ENCODE results near the gene CLDN10.
"Not testable (repeated sequence)": the region's sequence is repeated elsewhere in the genome, so short reads cannot be mapped to it uniquely, and the experiment has no call there.

- TF ChIP-seq POLR2A, CTCF, POLR2AphosphoS5 (IDR thresholded peaks at IDR 0.05): not testable (repeated sequence)
Measured at GRCh38 chr13:95515606-95516005, 36.9 kb upstream of the CLDN10 start.

All from gastroesophageal sphincter (tissue), 3 donors.